Measurements from ENCODE around the gene DNLZ.

The DNLZ gene

GRCh38 chr9:136309806-136310220 is 53.7 kb downstream of the DNLZ start:
- Histone ChIP-seq H4K20me1 (ENCODE audit: insufficient read depth, low read length) (no peaks in the 10 kb centered on the region), H3K9me3 (ENCODE audit: insufficient read depth, low read length) (peaks cover 7% of the 10 kb centered on the region), H3K4me2 (ENCODE audit: low read length) (no peak overlapping the region), H3K27me3 (ENCODE audit: low read depth, low read length) (peaks cover 10% of the 10 kb centered on the region), H3K4me1 (ENCODE audit: low read length) (peaks cover 10% of the 10 kb centered on the region), H3K9ac (ENCODE audit: low read length) (no peak overlapping the region), H3K79me2 (ENCODE audit: low read length) (no peaks in the 10 kb centered on the region), H2AFZ (ENCODE audit: low read depth, low read length) (no peak overlapping the region), H3K27ac (ENCODE audit: low read length) (no peak overlapping the region), H3K36me3 (replicated peaks; ENCODE audit: low read depth, low read length) (no peaks in the 10 kb centered on the region), H3K4me3 (ENCODE audit: low read length) (no peak overlapping the region)
- no peak for TF ChIP-seq EZH2phosphoT487 (IDR thresholded peaks at IDR 0.05; ENCODE audit: low read depth)

Data from OCI-LY3 (cell line).